BLaER1 (cell line): Measurements from ENCODE around the gene TSPO.

Experiments
- H3K27ac ChIP-seq: shearing (Covaris generic); formaldehyde crosslinking; 2 replicates; pipeline ENCODE4 v1.8.1; 2022
- H3K27me3 ChIP-seq: shearing (Covaris generic); formaldehyde crosslinking; 2 replicates; pipeline ENCODE4 v1.8.1; 2022
- H3K36me3 ChIP-seq: shearing (Covaris generic); formaldehyde crosslinking; 2 replicates; pipeline ENCODE4 v1.8.1; 2022
- H3K4me1 ChIP-seq: shearing (Covaris generic); formaldehyde crosslinking; 2 replicates; pipeline ENCODE4 v1.8.1; 2022
- H3K4me2 ChIP-seq: shearing (Covaris generic); formaldehyde crosslinking; 2 replicates; pipeline ENCODE4 v1.8.1; 2022
- H3K4me3 ChIP-seq: shearing (Covaris generic); formaldehyde crosslinking; 2 replicates; pipeline ENCODE4 v1.8.1; 2022
- H3K9ac ChIP-seq: shearing (Covaris generic); formaldehyde crosslinking; 2 replicates; pipeline ENCODE4 v1.8.1; 2022
- H3K9me3 ChIP-seq: shearing (Covaris generic); formaldehyde crosslinking; 2 replicates; pipeline ENCODE4 v1.8.1; 2022
- H4K20me1 ChIP-seq: shearing (Covaris generic); formaldehyde crosslinking; 2 replicates; pipeline ENCODE4 v1.8.1; 2022
- Cebpa-rat ChIP-seq: shearing (Covaris generic); IDR thresholded peaks from 2 replicates; pipeline ENCODE4 v1.8.1; 2022

Gene TSPO

GRCh38 chr22:43198936-43199335 lies 47.6 kb downstream of the TSPO start:
- Histone ChIP-seq H4K20me1 (no peaks in the 10 kb centered on the region), H3K27me3 (no peaks in the 10 kb centered on the region), H3K36me3 (no peaks in the 10 kb centered on the region), H3K4me1 (peaks cover 13% of the 10 kb centered on the region), H3K9me3 (no peaks in the 10 kb centered on the region), H3K4me3 (no peak overlapping the region), H3K9ac (no peak overlapping the region), H3K4me2 (no peak overlapping the region), H3K27ac (no peak overlapping the region)
- no peak for TF ChIP-seq Cebpa-rat

DNA sequence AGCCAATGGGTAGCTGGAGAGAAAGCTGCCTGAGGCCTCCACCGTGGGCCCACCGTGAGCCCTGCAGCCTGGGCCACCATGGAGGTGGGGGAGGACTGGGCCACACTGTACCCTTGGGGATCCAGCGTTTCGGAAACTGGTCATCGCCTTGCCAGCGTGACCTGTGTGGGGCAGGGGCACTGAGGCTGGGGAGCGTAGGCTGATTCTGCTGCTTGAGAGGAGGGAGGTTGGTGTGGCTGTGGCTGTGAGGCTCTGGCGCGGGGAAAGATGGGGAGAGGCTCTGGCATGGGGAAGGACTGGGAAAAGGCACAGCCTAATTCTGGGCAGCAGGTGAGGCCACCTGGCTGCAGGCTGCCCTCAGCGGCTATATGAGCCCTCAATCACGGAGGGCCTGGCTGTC lies 48.2 kb downstream of the TSPO start:
- peaks cover 13% of the 10 kb centered on the region for H3K4me1 ChIP-seq
- no peak for TF ChIP-seq Cebpa-rat
- H3K4me3 ChIP-seq, result no peak overlapping the region
- H3K36me3 ChIP-seq, result no peaks in the 10 kb centered on the region
- H3K9me3 ChIP-seq, result no peaks in the 10 kb centered on the region
- no peak overlapping the region for H3K27ac ChIP-seq
- no peak overlapping the region for H3K9ac ChIP-seq
- no peaks in the 10 kb centered on the region for H4K20me1 ChIP-seq
- H3K4me2 ChIP-seq, result no peak overlapping the region
- H3K27me3 ChIP-seq, result no peaks in the 10 kb centered on the region

- Histone ChIP-seq H3K4me1 (peaks cover 13% of the 10 kb centered on the region), H3K4me2 (no peak overlapping the region)
These were observed 48.7 kb downstream of the TSPO start for GRCh38 chr22:43200031-43200430.

GRCh38 chr22:43200555-43200954 lies 49.2 kb downstream of the TSPO start:
- H3K9me3 ChIP-seq, result no peaks in the 10 kb centered on the region
- no peaks in the 10 kb centered on the region for H3K36me3 ChIP-seq
- no peak overlapping the region for H3K9ac ChIP-seq
- H4K20me1 ChIP-seq, result no peaks in the 10 kb centered on the region
- peaks cover 13% of the 10 kb centered on the region for H3K4me1 ChIP-seq
- H3K27ac ChIP-seq, result no peak overlapping the region
- no peak overlapping the region for H3K4me3 ChIP-seq
- no peak for TF ChIP-seq Cebpa-rat
- H3K27me3 ChIP-seq, result no peaks in the 10 kb centered on the region
- H3K4me2 ChIP-seq, result no peak overlapping the region

More at GRCh38 chr22:43200031-43200430, 48.7 kb downstream of the TSPO start:
- Histone ChIP-seq H3K9me3 (no peaks in the 10 kb centered on the region), H4K20me1 (no peaks in the 10 kb centered on the region), H3K9ac (no peak overlapping the region), H3K27ac (no peak overlapping the region), H3K27me3 (no peaks in the 10 kb centered on the region), H3K4me3 (no peak overlapping the region), H3K36me3 (no peaks in the 10 kb centered on the region)
- no peak for TF ChIP-seq Cebpa-rat

- TF ChIP-seq Cebpa-rat, result no peak
- no peaks in the 10 kb centered on the region for H3K36me3 ChIP-seq
- H3K4me3 ChIP-seq, result no peak overlapping the region
- H3K9ac ChIP-seq, result no peak overlapping the region
- H3K9me3 ChIP-seq, result no peaks in the 10 kb centered on the region
- H3K27ac ChIP-seq, result no peak overlapping the region
- H3K4me1 ChIP-seq, result peaks cover 19% of the 10 kb centered on the region
- no peaks in the 10 kb centered on the region for H3K27me3 ChIP-seq
- no peaks in the 10 kb centered on the region for H4K20me1 ChIP-seq
- no peak overlapping the region for H3K4me2 ChIP-seq
These were observed 50.3 kb downstream of the TSPO start for GRCh38 chr22:43201486-43202219.

- no peaks in the 10 kb centered on the region for H3K27me3 ChIP-seq
- H3K36me3 ChIP-seq, result no peaks in the 10 kb centered on the region
- no peak overlapping the region for H3K4me2 ChIP-seq
- TF ChIP-seq Cebpa-rat, result no peak
- no peaks in the 10 kb centered on the region for H3K9me3 ChIP-seq
- peaks cover 19% of the 10 kb centered on the region for H3K4me1 ChIP-seq
- no peak overlapping the region for H3K9ac ChIP-seq
- H3K4me3 ChIP-seq, result no peak overlapping the region
- no peaks in the 10 kb centered on the region for H4K20me1 ChIP-seq
- no peak overlapping the region for H3K27ac ChIP-seq
These were observed 51.0 kb downstream of the TSPO start for GRCh38 chr22:43202326-43202725.

DNA sequence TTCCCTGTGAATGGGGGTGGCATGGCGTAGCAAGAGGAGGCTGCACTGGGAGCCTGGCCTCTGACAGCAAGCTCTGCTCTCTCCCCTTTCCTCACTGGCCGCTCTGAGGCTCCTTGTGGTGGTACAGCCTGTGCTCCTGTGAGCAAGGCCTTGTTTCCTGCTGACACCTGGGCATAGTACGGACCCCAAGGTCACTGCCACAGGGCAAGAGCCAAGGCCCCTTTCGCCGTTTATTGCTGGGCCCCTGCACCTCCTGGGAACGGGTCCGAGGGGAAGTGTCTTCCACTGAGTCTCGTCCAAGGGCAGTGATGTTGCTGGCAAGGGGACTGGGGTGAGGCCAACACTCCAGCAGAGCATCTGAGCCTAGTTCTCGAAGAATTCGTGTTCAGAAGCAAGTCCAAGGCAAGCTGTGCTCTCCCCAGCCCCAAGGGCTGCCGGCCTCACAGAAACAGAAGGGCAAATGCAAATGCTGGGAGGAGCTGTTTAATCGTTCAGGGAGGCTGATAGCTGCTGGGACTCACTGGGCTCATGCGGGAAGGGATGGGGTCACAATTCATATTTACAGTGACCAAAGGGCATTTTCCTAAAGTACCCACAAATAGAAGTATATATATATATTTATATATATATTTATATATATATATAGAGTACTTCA lies 51.5 kb downstream of the TSPO start:
- Histone ChIP-seq H3K4me3 (no peak overlapping the region), H3K9ac (no peak overlapping the region), H3K4me1 (peaks cover 19% of the 10 kb centered on the region), H3K4me2 (no peak overlapping the region), H3K36me3 (no peaks in the 10 kb centered on the region), H3K9me3 (no peaks in the 10 kb centered on the region), H3K27me3 (no peaks in the 10 kb centered on the region), H3K27ac (no peak overlapping the region), H4K20me1 (no peaks in the 10 kb centered on the region)
- no peak for TF ChIP-seq Cebpa-rat

DNA sequence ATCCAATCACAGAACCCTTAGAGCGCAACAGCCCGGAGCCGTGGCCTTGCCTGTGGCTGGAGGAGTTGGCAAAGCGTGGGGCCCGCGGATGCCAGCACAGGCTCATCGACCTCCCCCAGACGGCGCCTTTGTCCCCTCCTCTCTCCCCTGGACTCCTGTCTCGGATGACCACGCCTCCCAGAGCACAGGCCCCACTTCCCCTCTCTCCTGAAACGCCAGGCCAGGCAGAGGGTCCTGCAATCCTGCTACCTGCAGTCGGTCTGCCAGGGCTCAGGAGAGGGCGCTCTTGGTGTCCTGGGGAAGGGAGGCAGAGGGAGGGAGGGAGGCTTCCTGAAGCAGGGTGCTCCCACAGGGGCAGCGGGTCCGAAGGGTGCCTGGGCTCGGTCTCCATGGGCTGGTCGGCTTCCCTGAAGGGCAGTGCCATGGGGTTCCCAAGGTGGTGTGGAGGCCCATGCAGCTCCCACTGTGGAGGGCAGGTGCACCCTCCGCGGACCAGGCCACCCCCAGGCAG lies 52.2 kb downstream of the TSPO start:
- Histone ChIP-seq H3K36me3 (no peaks in the 10 kb centered on the region), H3K27ac (no peak overlapping the region), H3K27me3 (no peaks in the 10 kb centered on the region), H3K4me1 (peaks cover 19% of the 10 kb centered on the region), H3K9me3 (no peaks in the 10 kb centered on the region), H3K4me2 (no peak overlapping the region), H3K9ac (no peak overlapping the region), H4K20me1 (no peaks in the 10 kb centered on the region), H3K4me3 (no peak overlapping the region)
- no peak for TF ChIP-seq Cebpa-rat

DNA sequence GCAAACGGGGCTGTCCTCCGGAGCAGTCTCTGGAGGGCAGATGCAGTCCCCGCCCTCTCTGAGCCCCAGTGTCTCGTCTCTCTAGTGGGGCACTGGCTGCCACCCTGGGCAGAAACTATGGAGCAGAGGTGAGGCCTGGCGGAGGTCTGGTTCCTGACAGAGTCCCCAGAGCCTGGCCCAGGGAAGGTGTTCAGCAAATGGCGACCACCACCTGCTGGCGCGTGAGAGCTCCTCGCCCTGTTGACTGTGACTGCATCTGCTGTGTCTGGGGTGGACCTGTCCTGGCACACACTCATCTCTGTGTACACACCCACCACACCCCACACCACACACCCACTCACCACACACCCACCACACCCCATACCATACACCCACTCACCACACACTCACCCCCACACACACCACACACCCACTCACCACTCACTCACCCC lies 53.9 kb downstream of the TSPO start:
- no peaks in the 10 kb centered on the region for H3K9me3 ChIP-seq
- TF ChIP-seq Cebpa-rat, result no peak
- H3K27ac ChIP-seq, result no peak overlapping the region
- no peaks in the 10 kb centered on the region for H3K27me3 ChIP-seq
- no peaks in the 10 kb centered on the region for H3K36me3 ChIP-seq
- H3K4me3 ChIP-seq, result no peak overlapping the region
- H3K9ac ChIP-seq, result no peak overlapping the region
- no peaks in the 10 kb centered on the region for H4K20me1 ChIP-seq
- H3K4me1 ChIP-seq, result peaks cover 19% of the 10 kb centered on the region
- H3K4me2 ChIP-seq, result no peak overlapping the region
